Measurements from ENCODE around the gene LMBR1L. TPM values are rescaled to one million over a fixed set of nuclear protein-coding genes. Genes with fewer than 3 reads are reported as not detected.

LMBR1L gene
- total RNA-seq, 2 experiments from 2014 or later: 37.2 to 43.6 TPM

DNA sequence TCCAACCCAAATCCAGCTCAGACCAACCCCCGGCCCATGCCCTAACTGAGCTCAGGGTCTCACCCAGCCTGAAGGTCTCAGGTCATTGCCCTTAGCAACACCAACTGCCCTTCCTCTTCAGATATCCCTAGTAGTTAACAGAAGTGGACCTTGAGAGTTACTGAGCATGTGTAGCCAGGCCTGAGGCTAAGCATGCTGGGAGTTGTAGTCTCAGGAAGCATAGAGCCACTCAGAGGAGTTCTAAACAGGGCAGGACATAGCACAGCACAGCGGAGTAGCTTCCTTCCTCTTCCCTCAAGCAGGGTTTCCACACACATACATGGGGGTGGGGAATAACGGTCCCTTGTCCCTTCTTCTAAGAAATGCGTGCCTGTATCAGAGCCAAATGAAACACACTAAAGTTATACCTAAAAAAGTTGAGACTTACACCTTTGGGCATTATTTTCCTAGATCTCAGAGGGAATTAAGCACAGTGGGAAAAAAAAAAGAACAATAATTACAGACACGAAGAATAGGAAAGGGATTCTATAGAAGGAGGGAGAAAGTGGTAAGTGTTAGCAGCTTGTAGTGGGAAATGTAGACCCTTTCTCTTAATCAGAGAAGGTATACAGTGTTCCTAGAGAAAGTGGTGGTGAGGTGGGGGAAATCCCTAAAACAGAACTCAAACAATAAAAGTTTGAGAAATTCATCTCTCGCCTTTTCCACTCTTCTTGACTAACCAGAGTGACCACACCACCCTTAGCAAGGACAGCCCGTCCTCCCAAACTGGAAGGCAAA, 54.5 kb downstream of the LMBR1L start:
- Histone ChIP-seq H2AFZ (ENCODE audit: low read length) (no peak overlapping the region), H3K79me2 (ENCODE audit: insufficient read depth, low read depth, low read length) (peaks cover 60% of the 10 kb centered on the region), H3K4me3 (ENCODE audit: low read depth, low read length, poor library complexity, severe bottlenecking) (peak overlapping the region; percentile 87), H3K9me2 (ENCODE audit: insufficient read depth, low read length) (no peaks in the 10 kb centered on the region), H3K36me3 (ENCODE audit: insufficient read depth, low read length) (peaks cover 58% of the 10 kb centered on the region), H4K20me1 (ENCODE audit: insufficient read depth, low read length) (peaks cover 46% of the 10 kb centered on the region), H3K27ac (ENCODE audit: low read depth, low read length, poor library complexity, severe bottlenecking) (peak overlapping the region; percentile 53), H3K4me1 (ENCODE audit: insufficient read depth, low read length, poor library complexity, severe bottlenecking) (peaks cover 25% of the 10 kb centered on the region), H3K4me2 (ENCODE audit: low read length) (peak overlapping the region; percentile 95), H3K9me3 (ENCODE audit: low read length) (no peaks in the 10 kb centered on the region)
- POLR2A ChIA-PET: interaction anchor here (1.3 kb wide), 1 partner anchor 19 kb away, joined by 3 read pairs; no protein-coding TSS in a partner anchor
- TF ChIP-seq, protein P1, sequence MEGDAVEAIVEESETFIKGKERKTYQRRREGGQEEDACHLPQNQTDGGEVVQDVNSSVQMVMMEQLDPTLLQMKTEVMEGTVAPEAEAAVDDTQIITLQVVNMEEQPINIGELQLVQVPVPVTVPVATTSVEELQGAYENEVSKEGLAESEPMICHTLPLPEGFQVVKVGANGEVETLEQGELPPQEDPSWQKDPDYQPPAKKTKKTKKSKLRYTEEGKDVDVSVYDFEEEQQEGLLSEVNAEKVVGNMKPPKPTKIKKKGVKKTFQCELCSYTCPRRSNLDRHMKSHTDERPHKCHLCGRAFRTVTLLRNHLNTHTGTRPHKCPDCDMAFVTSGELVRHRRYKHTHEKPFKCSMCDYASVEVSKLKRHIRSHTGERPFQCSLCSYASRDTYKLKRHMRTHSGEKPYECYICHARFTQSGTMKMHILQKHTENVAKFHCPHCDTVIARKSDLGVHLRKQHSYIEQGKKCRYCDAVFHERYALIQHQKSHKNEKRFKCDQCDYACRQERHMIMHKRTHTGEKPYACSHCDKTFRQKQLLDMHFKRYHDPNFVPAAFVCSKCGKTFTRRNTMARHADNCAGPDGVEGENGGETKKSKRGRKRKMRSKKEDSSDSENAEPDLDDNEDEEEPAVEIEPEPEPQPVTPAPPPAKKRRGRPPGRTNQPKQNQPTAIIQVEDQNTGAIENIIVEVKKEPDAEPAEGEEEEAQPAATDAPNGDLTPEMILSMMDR (conservative IDR thresholded peaks at IDR 0.05; ENCODE audit: low read length): no peak
- TF ChIP-seq EZH2phosphoT487 (IDR thresholded peaks at IDR 0.05; ENCODE audit: borderline replicate concordance, low read depth, low read length): no peak
- peak; percentile 82 for DNase-seq (ENCODE audit: low spot score)
- intact Hi-C loops (cut with micrococcal nuclease; ENCODE audit: unreplicated experiment): loop anchor here (2.0 kb wide), 1 partner anchor 37 kb away; the partner anchor contains the start of gene PRKAG1
- CTCF ChIA-PET (ENCODE audit: unreplicated experiment): interaction anchor here (1.0 kb wide), 1 partner anchor 9 kb away, joined by 3 read pairs; no protein-coding TSS in a partner anchor
- no TSS peak for BruUV-seq (replicated peaks)

DNA sequence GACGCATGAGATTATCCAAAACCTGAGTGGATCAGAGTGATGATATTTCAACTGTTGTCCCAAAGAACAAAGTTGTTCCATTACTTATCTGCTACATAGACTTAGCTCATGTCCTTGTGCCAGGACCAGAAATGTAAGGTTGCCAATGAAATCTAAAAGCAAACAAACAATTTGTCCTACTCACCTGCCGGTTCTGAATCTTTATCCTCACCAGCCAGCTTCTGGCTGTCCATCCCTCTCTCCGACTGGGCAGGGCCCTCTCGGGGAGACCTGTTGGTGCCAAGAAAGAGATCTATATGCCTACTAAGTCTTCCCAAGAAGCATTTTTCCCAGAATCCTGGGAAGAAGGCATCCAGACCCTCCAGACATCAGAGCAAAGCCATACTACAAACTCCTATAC, 55.6 kb downstream of the LMBR1L start:
- ChIA-PET CTCF (ENCODE audit: unreplicated experiment) (no interaction called here), POLR2A (interaction anchor here (0.6 to 1.3 kb wide), 2 partner anchors 18 to 56 kb away, joined by 3 read pairs; no protein-coding TSS in a partner anchor)
- Histone ChIP-seq H3K4me3 (ENCODE audit: low read depth, low read length, poor library complexity, severe bottlenecking) (no peak overlapping the region), H3K4me1 (ENCODE audit: insufficient read depth, low read length, poor library complexity, severe bottlenecking) (peaks cover 25% of the 10 kb centered on the region), H3K79me2 (ENCODE audit: insufficient read depth, low read depth, low read length) (peaks cover 60% of the 10 kb centered on the region), H2AFZ (ENCODE audit: low read length) (no peak overlapping the region), H3K4me2 (ENCODE audit: low read length) (no peak overlapping the region), H4K20me1 (ENCODE audit: insufficient read depth, low read length) (peaks cover 46% of the 10 kb centered on the region), H3K27ac (ENCODE audit: low read depth, low read length, poor library complexity, severe bottlenecking) (no peak overlapping the region), H3K36me3 (ENCODE audit: insufficient read depth, low read length) (peaks cover 69% of the 10 kb centered on the region), H3K9me2 (ENCODE audit: insufficient read depth, low read length) (no peaks in the 10 kb centered on the region), H3K9me3 (ENCODE audit: low read length) (no peaks in the 10 kb centered on the region)
- BruUV-seq (replicated peaks): no TSS peak
- no peak for DNase-seq (ENCODE audit: low spot score)
- TF ChIP-seq, protein P1 (conservative IDR thresholded peaks at IDR 0.05; ENCODE audit: low read length): no peak
- no peak for TF ChIP-seq EZH2phosphoT487 (IDR thresholded peaks at IDR 0.05; ENCODE audit: borderline replicate concordance, low read depth, low read length)
- intact Hi-C loops (cut with micrococcal nuclease; ENCODE audit: unreplicated experiment): no loop called here

DNA sequence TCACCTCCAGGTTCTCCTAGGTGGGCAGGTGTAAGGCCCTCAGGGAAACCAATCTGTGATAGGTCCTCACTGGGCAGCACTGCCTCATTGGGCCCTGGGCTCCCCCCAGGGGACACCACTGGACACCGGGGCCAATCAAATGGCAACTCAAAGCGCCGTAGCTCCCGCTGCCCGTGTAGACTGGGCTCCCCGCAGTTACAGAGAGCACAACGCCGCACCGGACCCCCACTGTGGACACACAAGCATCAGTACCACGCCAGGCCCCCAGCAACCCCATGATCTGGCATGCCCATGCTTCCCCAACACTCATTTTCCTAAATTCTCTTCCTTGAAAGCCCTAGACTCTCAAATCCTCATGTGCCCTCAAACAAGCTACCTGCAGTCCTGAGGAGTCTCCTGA, 56.1 kb downstream of the LMBR1L start:
- no peaks in the 10 kb centered on the region for H3K9me2 ChIP-seq (ENCODE audit: insufficient read depth, low read length)
- peaks cover 46% of the 10 kb centered on the region for H4K20me1 ChIP-seq (ENCODE audit: insufficient read depth, low read length)
- DNase-seq (ENCODE audit: low spot score): no peak
- no peak overlapping the region for H2AFZ ChIP-seq (ENCODE audit: low read length)
- no peaks in the 10 kb centered on the region for H3K9me3 ChIP-seq (ENCODE audit: low read length)
- no peak for TF ChIP-seq EZH2phosphoT487 (IDR thresholded peaks at IDR 0.05; ENCODE audit: borderline replicate concordance, low read depth, low read length)
- TF ChIP-seq, protein P1 (conservative IDR thresholded peaks at IDR 0.05; ENCODE audit: low read length): no peak
- no peak overlapping the region for H3K4me2 ChIP-seq (ENCODE audit: low read length)
- no peak overlapping the region for H3K27ac ChIP-seq (ENCODE audit: low read depth, low read length, poor library complexity, severe bottlenecking)
- H3K79me2 ChIP-seq (ENCODE audit: insufficient read depth, low read depth, low read length): peaks cover 54% of the 10 kb centered on the region
- H3K36me3 ChIP-seq (ENCODE audit: insufficient read depth, low read length): peaks cover 74% of the 10 kb centered on the region
- BruUV-seq (replicated peaks): no TSS peak
- no peak overlapping the region for H3K4me3 ChIP-seq (ENCODE audit: low read depth, low read length, poor library complexity, severe bottlenecking)
- intact Hi-C loops (cut with micrococcal nuclease; ENCODE audit: unreplicated experiment): no loop called here
- CTCF ChIA-PET (ENCODE audit: unreplicated experiment): no interaction called here
- H3K4me1 ChIP-seq (ENCODE audit: insufficient read depth, low read length, poor library complexity, severe bottlenecking): peaks cover 25% of the 10 kb centered on the region
- POLR2A ChIA-PET: interaction anchor here (0.6 kb wide), 1 partner anchor 57 kb away, joined by 3 read pairs; no protein-coding TSS in a partner anchor
